Upper lobe of right lung (tissue), 1 donor: ENCODE measurements around the gene LONP1. TPM values are rescaled to one million over a fixed set of nuclear protein-coding genes. Genes with fewer than 3 reads are reported as not detected.

ENCODE experiments used
- ATAC-seq: fragments of 200-7000 bp; cut with Tn5 transposase; one replicate; pipeline ENCODE4 v1.9.1; 2020; ENCODE audit warnings: mild to moderate bottlenecking, moderate library complexity
- DNase-seq: peaks from one replicate; pipeline ENCODE4 v3.0.0-alpha.2; 2020
- H3K27ac ChIP-seq: fragments of 200-600 bp; one replicate; pipeline ENCODE4 v1.8.0; 2022
- H3K27me3 ChIP-seq: fragments of 200-600 bp; one replicate; pipeline ENCODE4 v1.8.0; 2022; ENCODE audit warnings: mild to moderate bottlenecking
- H3K36me3 ChIP-seq: fragments of 200-600 bp; one replicate; pipeline ENCODE4 v1.8.0; 2022
- H3K4me1 ChIP-seq: fragments of 200-600 bp; one replicate; pipeline ENCODE4 v1.8.0; 2022
- H3K4me3 ChIP-seq: fragments of 200-600 bp; one replicate; pipeline ENCODE4 v1.8.0; 2022; ENCODE audit warnings: mild to moderate bottlenecking
- H3K9me3 ChIP-seq: fragments of 200-600 bp; one replicate; pipeline ENCODE4 v1.8.0; 2022
- intact Hi-C: fragments of 100-400 bp; cut with DNase I; formaldehyde crosslinking; loops from one replicate; pipeline ENCODE4 v1.11.0; 2022
- total RNA-seq: library from RNA; stranded (reverse); fragmentation: NEBNext Ultra II Directional; extraction: Animal tissue kit (Norgen Biotek cat#: 25700); gene quantifications from one replicate; pipeline ENCODE4 v1.2.1, GENCODE V29; 2021
- TF ChIP-seq, protein P1 (sequence below): fragments of 200-600 bp; IDR thresholded peaks from one replicate; pipeline ENCODE4 v1.8.0; 2022; ENCODE audit warnings: antibody characterized with exemption
- donor health status: DM: no; HTN: yes; CAD: no; lungs with severe emphysema.

LONP1 gene
- total RNA-seq, 1 donor from 2014 or later, result 79.1 TPM

GRCh38 chr19:5684694-5685430, 35.1 kb downstream of the LONP1 start:
- no peak overlapping the region for H3K4me3 ChIP-seq

DNA sequence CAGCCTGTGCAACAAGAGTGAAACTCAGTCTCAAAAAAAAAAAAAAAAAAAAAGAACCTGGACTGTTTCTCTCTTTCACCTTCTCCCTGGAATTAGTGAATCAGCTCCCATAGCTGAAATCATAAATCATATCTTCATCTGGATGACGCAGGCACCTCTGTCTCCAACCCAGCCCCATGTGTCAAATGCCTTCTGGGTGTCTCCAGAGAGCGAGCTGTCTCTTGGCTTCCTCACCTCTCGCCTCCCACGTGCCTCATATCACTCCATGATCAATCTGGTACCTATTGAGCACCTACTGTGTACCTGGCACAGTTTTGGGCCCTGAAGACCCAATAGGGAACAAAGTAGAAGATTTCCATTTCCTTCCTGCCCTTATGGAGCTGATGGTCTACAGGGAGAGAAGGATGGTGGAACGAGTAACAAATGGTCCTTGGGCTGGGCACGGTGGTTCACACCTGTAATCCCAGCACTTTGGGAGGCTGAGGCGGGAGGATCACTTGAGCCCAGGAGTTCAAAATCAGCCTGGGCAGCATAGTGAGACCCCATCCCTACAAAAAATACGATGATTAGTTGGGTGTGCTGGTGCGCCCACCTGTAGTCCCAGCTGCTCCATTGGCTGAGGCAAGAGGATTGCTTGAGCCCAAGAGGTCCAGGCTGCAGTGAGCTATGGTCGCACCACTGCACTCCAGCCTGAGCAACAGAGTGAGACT, 36.6 kb downstream of the LONP1 start:
- Histone ChIP-seq H3K9me3 (no peaks in the 10 kb centered on the region), H3K4me3 (no peak overlapping the region), H3K27me3 (no peaks in the 10 kb centered on the region), H3K27ac (no peak overlapping the region), H3K4me1 (peaks cover 16% of the 10 kb centered on the region), H3K36me3 (no peaks in the 10 kb centered on the region)
- TF ChIP-seq, protein P1, sequence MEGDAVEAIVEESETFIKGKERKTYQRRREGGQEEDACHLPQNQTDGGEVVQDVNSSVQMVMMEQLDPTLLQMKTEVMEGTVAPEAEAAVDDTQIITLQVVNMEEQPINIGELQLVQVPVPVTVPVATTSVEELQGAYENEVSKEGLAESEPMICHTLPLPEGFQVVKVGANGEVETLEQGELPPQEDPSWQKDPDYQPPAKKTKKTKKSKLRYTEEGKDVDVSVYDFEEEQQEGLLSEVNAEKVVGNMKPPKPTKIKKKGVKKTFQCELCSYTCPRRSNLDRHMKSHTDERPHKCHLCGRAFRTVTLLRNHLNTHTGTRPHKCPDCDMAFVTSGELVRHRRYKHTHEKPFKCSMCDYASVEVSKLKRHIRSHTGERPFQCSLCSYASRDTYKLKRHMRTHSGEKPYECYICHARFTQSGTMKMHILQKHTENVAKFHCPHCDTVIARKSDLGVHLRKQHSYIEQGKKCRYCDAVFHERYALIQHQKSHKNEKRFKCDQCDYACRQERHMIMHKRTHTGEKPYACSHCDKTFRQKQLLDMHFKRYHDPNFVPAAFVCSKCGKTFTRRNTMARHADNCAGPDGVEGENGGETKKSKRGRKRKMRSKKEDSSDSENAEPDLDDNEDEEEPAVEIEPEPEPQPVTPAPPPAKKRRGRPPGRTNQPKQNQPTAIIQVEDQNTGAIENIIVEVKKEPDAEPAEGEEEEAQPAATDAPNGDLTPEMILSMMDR, result no peak
- DNase-seq, result no peak
- ATAC-seq, result no peak
- intact Hi-C loops, result no loop called here

More at GRCh38 chr19:5684694-5685430, 35.1 kb downstream of the LONP1 start:
- no peak overlapping the region for H3K27ac ChIP-seq
- H3K9me3 ChIP-seq, result no peaks in the 10 kb centered on the region
- H3K36me3 ChIP-seq, result no peaks in the 10 kb centered on the region
- no peaks in the 10 kb centered on the region for H3K27me3 ChIP-seq
- DNase-seq (no peak), ATAC-seq (no peak)
- intact Hi-C loops, result no loop called here
- TF ChIP-seq, protein P1, result no peak
- H3K4me1 ChIP-seq, result peaks cover 8% of the 10 kb centered on the region

- Histone ChIP-seq H3K27ac (no peak overlapping the region), H3K4me1 (peaks cover 12% of the 10 kb centered on the region), H3K4me3 (no peak overlapping the region), H3K36me3 (no peaks in the 10 kb centered on the region), H3K9me3 (no peaks in the 10 kb centered on the region), H3K27me3 (no peaks in the 10 kb centered on the region)
- DNase-seq, result no peak
- intact Hi-C loops, result no loop called here
- ATAC-seq, result no peak
- TF ChIP-seq, protein P1, result no peak
These were observed 37.9 kb downstream of the LONP1 start for GRCh38 chr19:5682107-5682482.

GRCh38 chr19:5681391-5682106, 38.4 kb downstream of the LONP1 start:
- Histone ChIP-seq H3K4me1 (peaks cover 12% of the 10 kb centered on the region), H3K9me3 (no peaks in the 10 kb centered on the region), H3K4me3 (peak overlapping the region; percentile 95), H3K36me3 (no peaks in the 10 kb centered on the region), H3K27me3 (no peaks in the 10 kb centered on the region), H3K27ac (peak overlapping the region; percentile 96)
- intact Hi-C loops, result no loop called here
- no peak for DNase-seq
- TF ChIP-seq, protein P1, result no peak
- ATAC-seq, result no peak

- DNase-seq, result peak; percentile 99
- intact Hi-C loops, result no loop called here
- H3K27ac ChIP-seq, result peak within 1 kb of the TSS; percentile 96
These were observed 39.2 kb downstream of the LONP1 start, which contains the start of the genes HSD11B1L and MICOS13 for GRCh38 chr19:5680437-5681368. Gene HSD11B1L, plus strand, starts transcription at chr19:5681027. Its CDS starts 3,806 bp downstream, at chr19:5684833. Gene MICOS13, minus strand, starts transcription at chr19:5680516. Its CDS starts 30 bp downstream, at chr19:5680486.

More at GRCh38 chr19:5680437-5681368, 39.2 kb downstream of the LONP1 start, which contains the start of the genes HSD11B1L and MICOS13:
- peaks cover 12% of the 10 kb centered on the region for H3K4me1 ChIP-seq
- TF ChIP-seq, protein P1, result no peak
- no peaks in the 10 kb centered on the region for H3K36me3 ChIP-seq
- H3K4me3 ChIP-seq, result peak within 1 kb of the TSS; percentile 95
- no peaks in the 10 kb centered on the region for H3K9me3 ChIP-seq
- no peaks in the 10 kb centered on the region for H3K27me3 ChIP-seq
- ATAC-seq, result peak; percentile 95
